ENCODE data around the gene KRTAP4-12.
"Not testable (repeated sequence)": the region's sequence is repeated elsewhere in the genome, so short reads cannot be mapped to it uniquely, and the experiment has no call there.

KRTAP4-12 gene

GRCh38 chr17:41111151-41111885 is 12.7 kb downstream of the KRTAP4-12 start:
- POLR2A ChIA-PET, result no interaction called here
- CTCF ChIA-PET, result no interaction called here
- no peak for TF ChIP-seq ELF4 (IDR thresholded peaks at IDR 0.05)
- no peak for TF ChIP-seq FOXK2 (IDR thresholded peaks at IDR 0.05)
- no peak for TF ChIP-seq NFRKB (IDR thresholded peaks at IDR 0.05)
- no peak for TF ChIP-seq LEF1 (IDR thresholded peaks at IDR 0.05; ENCODE audit: borderline replicate concordance)
- TF ChIP-seq FOXA1 (IDR thresholded peaks at IDR 0.05), result no peak
- no peak for TF ChIP-seq SUZ12 (IDR thresholded peaks at IDR 0.05)
- TF ChIP-seq HDGF (IDR thresholded peaks at IDR 0.05; ENCODE audit: borderline replicate concordance), result no peak
- TF ChIP-seq L3MBTL2 (conservative IDR thresholded peaks at IDR 0.05), result no peak
- no peak for TF ChIP-seq TARDBP (IDR thresholded peaks at IDR 0.05)
- no peak for TF ChIP-seq CTBP1 (IDR thresholded peaks at IDR 0.05; ENCODE audit: borderline replicate concordance)
- no peak for TF ChIP-seq ZNF384 (IDR thresholded peaks at IDR 0.05)
- no peak for TF ChIP-seq SP1 (IDR thresholded peaks at IDR 0.05)
- TF ChIP-seq ARNT (IDR thresholded peaks at IDR 0.05), result no peak
- TF ChIP-seq PKNOX1 (IDR thresholded peaks at IDR 0.05), result no peak
- no peak for TF ChIP-seq FOXM1 (IDR thresholded peaks at IDR 0.05; ENCODE audit: borderline replicate concordance)
- no peak for TF ChIP-seq BHLHE40 (IDR thresholded peaks at IDR 0.05; ENCODE audit: borderline replicate concordance)
- DNase-seq (ENCODE audit: extremely low spot score), result no peak

GRCh38 chr17:41108728-41109386 is 15.1 kb downstream of the KRTAP4-12 start:
- CTCF ChIA-PET; POLR2A ChIA-PET; DNase-seq (ENCODE audit: extremely low spot score): not testable (repeated sequence)

GRCh38 chr17:41107941-41108450 is 16.0 kb downstream of the KRTAP4-12 start:
- ChIA-PET CTCF (no interaction called here), POLR2A (no interaction called here)
- TF ChIP-seq L3MBTL2 (conservative IDR thresholded peaks at IDR 0.05) (no peak), PKNOX1 (IDR thresholded peaks at IDR 0.05) (no peak), ARNT (IDR thresholded peaks at IDR 0.05) (no peak), BHLHE40 (IDR thresholded peaks at IDR 0.05; ENCODE audit: borderline replicate concordance) (no peak), CTBP1 (IDR thresholded peaks at IDR 0.05; ENCODE audit: borderline replicate concordance) (no peak), ELF4 (IDR thresholded peaks at IDR 0.05) (no peak), LEF1 (IDR thresholded peaks at IDR 0.05; ENCODE audit: borderline replicate concordance) (no peak), SUZ12 (IDR thresholded peaks at IDR 0.05) (no peak), HDGF (IDR thresholded peaks at IDR 0.05; ENCODE audit: borderline replicate concordance) (no peak), SP1 (IDR thresholded peaks at IDR 0.05) (no peak), ZNF384 (IDR thresholded peaks at IDR 0.05) (no peak), FOXM1 (IDR thresholded peaks at IDR 0.05; ENCODE audit: borderline replicate concordance) (no peak), FOXA1 (IDR thresholded peaks at IDR 0.05) (no peak), FOXK2 (IDR thresholded peaks at IDR 0.05) (no peak), NFRKB (IDR thresholded peaks at IDR 0.05) (no peak), TARDBP (IDR thresholded peaks at IDR 0.05) (no peak)
- DNase-seq (ENCODE audit: extremely low spot score), result no peak

GRCh38 chr17:41105347-41105746 is 18.6 kb downstream of the KRTAP4-12 start, which contains the start of gene KRTAP4-9:
TSS of gene KRTAP4-9 (plus strand) at chr17:41105389. CDS start at chr17:41105389, 0 bp downstream.
- POLR2A ChIA-PET; DNase-seq (ENCODE audit: extremely low spot score); CTCF ChIA-PET: not testable (repeated sequence)

GRCh38 chr17:41104386-41105038 is 19.5 kb downstream of the KRTAP4-12 start:
- POLR2A ChIA-PET; DNase-seq (ENCODE audit: extremely low spot score): not testable (repeated sequence)
- CTCF ChIA-PET, result interaction anchor here (0.6 kb wide), 1 partner anchor 219 kb away, joined by 3 read pairs; the partner anchor contains the start of gene KRT20

GRCh38 chr17:41103896-41104295 is 20.1 kb downstream of the KRTAP4-12 start:
- ChIA-PET POLR2A (no interaction called here), CTCF (interaction anchor here (0.6 kb wide), 1 partner anchor 219 kb away, joined by 3 read pairs; the partner anchor contains the start of gene KRT20)
- TF ChIP-seq ARNT (IDR thresholded peaks at IDR 0.05) (no peak), FOXM1 (IDR thresholded peaks at IDR 0.05; ENCODE audit: borderline replicate concordance) (no peak), ELF4 (IDR thresholded peaks at IDR 0.05) (no peak), SUZ12 (IDR thresholded peaks at IDR 0.05) (no peak), TARDBP (IDR thresholded peaks at IDR 0.05) (no peak), ZNF384 (IDR thresholded peaks at IDR 0.05) (no peak), PKNOX1 (IDR thresholded peaks at IDR 0.05) (no peak), NFRKB (IDR thresholded peaks at IDR 0.05) (no peak), HDGF (IDR thresholded peaks at IDR 0.05; ENCODE audit: borderline replicate concordance) (no peak)
- no peak for DNase-seq (ENCODE audit: extremely low spot score)

All from HEK293T (cell line).